Measurements from ENCODE around the gene CDK6.

DNA sequence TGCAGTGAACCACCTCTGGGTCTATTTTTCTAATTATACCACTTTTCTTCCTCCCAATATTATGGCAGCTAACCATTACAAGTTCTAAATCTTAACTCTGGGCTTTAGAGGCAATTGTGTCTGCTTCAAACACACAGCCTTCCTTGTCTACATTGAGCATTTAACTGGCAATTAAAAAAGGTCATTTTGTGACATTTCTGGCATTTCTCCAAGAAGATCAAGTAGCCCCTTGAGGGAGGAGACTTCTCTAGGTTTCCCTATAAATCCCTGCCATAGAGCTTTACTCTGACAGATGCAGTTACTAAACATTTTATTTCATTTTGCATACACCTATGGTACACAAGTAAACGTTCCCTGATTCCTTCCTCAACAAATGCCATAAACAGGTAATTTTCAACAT is 212.8 kb downstream of the CDK6 start:
- TF ChIP-seq CTCF (IDR thresholded peaks at IDR 0.05; ENCODE audit: borderline replicate concordance, extremely low read depth, low read length, poor library complexity, severe bottlenecking) (no peak), EZH2 (IDR thresholded peaks at IDR 0.05; ENCODE audit: borderline replicate concordance, low read depth, low read length, severe bottlenecking) (no peak)
